ENCODE results near the gene NEGR1. TPM values are rescaled to one million over a fixed set of nuclear protein-coding genes. Genes with fewer than 3 reads are reported as not detected.

Gene NEGR1
- total RNA-seq, 1 donor from 2014 or later = 9.7 TPM

DNA sequence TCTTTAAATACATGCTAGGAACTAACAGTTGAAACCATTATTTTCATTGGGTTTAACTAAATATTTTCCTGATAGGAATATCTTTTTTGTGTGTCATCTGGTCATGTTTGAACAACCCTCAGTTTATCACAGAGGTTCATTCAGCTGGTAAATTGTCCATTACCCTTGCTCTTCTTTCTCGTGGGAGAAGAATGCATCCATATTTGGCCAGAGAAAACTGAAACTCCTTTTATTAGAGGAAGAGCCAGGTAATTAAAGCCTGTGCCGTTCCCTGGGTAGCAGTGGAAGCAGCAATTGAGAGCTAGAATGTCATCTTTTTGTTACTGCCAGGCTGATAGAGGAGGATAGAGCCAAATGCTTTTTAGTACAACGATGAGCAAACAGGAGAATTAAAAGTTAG is 614.3 kb downstream of the NEGR1 start:
- no peaks in the 10 kb centered on the region for H3K36me3 ChIP-seq
- DNase-seq = no peak
- intact Hi-C loops (cut with micrococcal nuclease) = no loop called here
- H3K4me1 ChIP-seq = no peaks in the 10 kb centered on the region
- H3K27ac ChIP-seq (replicated peaks) = no peak overlapping the region
- H3K9me3 ChIP-seq (replicated peaks) = no peaks in the 10 kb centered on the region
- no peak overlapping the region for H3K4me3 ChIP-seq
- no peak for TF ChIP-seq CTCF (IDR thresholded peaks at IDR 0.05; ENCODE audit: borderline replicate concordance)
- no peaks in the 10 kb centered on the region for H3K27me3 ChIP-seq (ENCODE audit: low read depth)

GRCh38 chr1:71667216-71667615 is 615.1 kb downstream of the NEGR1 start:
- H3K36me3 ChIP-seq = no peaks in the 10 kb centered on the region
- DNase-seq = no peak
- H3K9me3 ChIP-seq (replicated peaks) = no peaks in the 10 kb centered on the region
- no peaks in the 10 kb centered on the region for H3K4me1 ChIP-seq
- H3K27ac ChIP-seq (replicated peaks) = no peak overlapping the region
- intact Hi-C loops (cut with micrococcal nuclease) = no loop called here
- H3K4me3 ChIP-seq = no peak overlapping the region
- no peak for TF ChIP-seq CTCF (IDR thresholded peaks at IDR 0.05; ENCODE audit: borderline replicate concordance)
- H3K27me3 ChIP-seq (ENCODE audit: low read depth) = no peaks in the 10 kb centered on the region

DNA sequence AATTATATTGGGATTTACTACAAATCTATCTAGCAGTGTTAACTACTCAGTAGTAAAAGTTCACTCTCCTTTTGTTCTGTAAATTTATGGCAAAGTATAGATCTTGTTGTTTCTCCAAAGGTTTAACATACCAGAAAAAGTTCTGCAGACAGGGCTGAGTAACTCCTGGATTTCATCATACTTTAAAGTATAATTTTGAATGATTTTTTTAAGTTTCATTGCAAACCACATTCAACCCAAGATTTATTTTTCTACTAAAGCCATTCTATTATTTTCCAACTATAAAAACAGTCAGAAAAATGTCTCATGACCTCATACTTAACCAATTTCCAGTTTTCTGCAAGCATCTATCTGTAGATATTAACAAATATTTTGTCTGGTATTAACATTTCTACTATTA is 615.7 kb downstream of the NEGR1 start:
- no peak for DNase-seq
- no peaks in the 10 kb centered on the region for H3K4me1 ChIP-seq
- H3K36me3 ChIP-seq = no peaks in the 10 kb centered on the region
- intact Hi-C loops (cut with micrococcal nuclease) = no loop called here
- no peaks in the 10 kb centered on the region for H3K9me3 ChIP-seq (replicated peaks)
- no peak for TF ChIP-seq CTCF (IDR thresholded peaks at IDR 0.05; ENCODE audit: borderline replicate concordance)
- no peak overlapping the region for H3K27ac ChIP-seq (replicated peaks)
- no peaks in the 10 kb centered on the region for H3K27me3 ChIP-seq (ENCODE audit: low read depth)
- H3K4me3 ChIP-seq = no peak overlapping the region

DNA sequence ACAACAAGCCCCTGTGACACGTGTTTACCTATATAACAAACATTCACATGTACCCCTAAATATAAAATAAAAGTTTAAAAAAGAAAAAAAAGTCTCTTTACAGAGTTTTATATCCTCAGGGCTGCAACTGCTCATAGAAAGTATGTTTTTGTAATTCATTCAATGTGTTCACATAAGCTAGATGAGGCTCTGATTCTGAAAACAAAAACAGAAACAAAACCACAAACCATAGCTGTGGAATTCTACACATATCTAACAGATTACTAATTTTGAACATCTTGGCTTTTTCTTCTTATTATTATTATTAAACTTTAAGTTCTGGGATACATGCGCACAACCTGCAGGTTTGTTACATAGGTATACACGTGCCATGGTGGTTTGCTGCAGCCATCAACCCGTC is 621.9 kb downstream of the NEGR1 start:
- intact Hi-C loops (cut with micrococcal nuclease) = no loop called here
- no peak overlapping the region for H3K27ac ChIP-seq (replicated peaks)
- TF ChIP-seq CTCF (IDR thresholded peaks at IDR 0.05; ENCODE audit: borderline replicate concordance) = no peak
- no peaks in the 10 kb centered on the region for H3K36me3 ChIP-seq
- H3K27me3 ChIP-seq (ENCODE audit: low read depth) = no peaks in the 10 kb centered on the region
- DNase-seq = no peak
- H3K9me3 ChIP-seq (replicated peaks) = no peaks in the 10 kb centered on the region
- H3K4me3 ChIP-seq = no peak overlapping the region
- peaks cover 5% of the 10 kb centered on the region for H3K4me1 ChIP-seq

DNA sequence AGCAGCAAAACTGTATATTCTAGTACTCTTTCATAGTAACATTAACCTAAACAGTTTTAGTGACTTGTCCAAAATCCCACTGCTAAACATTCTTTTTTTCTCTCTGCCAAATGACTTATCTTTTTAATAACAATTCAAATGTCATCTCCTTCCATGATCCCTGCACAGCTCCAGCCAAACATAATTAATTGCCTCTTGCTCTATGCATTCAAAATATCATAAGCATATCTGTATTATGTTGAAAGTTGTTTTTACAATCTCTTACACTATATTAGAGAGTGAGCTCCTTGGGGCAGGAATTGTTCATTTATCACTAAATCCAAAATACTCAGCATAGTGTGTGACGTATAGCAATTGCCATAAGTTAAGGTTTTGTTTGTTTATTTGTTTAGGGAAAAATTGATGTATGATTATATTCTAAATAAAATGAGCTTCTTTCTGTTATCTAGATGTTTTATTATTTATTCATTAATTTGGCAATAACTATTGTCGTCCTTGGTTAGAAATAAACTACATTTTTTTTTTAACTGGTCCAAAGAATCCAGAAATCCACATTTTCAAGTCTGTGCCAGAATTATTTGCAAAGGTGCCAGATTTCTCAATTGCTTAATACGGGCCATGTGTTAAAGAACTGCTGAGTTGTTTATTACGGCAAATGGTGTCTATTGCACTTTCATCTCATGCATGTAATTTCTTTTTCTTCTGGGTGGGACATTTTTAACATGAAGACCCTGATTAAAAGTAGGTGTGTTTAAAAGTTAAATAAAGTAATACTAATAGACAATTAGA is 624.3 kb downstream of the NEGR1 start:
- no peak overlapping the region for H3K4me3 ChIP-seq
- no peak for DNase-seq

More for the DNA sequence above, 624.3 kb downstream of the NEGR1 start:
- Histone ChIP-seq H3K27ac (replicated peaks) (no peak overlapping the region), H3K36me3 (no peaks in the 10 kb centered on the region), H3K9me3 (replicated peaks) (no peaks in the 10 kb centered on the region), H3K27me3 (ENCODE audit: low read depth) (no peaks in the 10 kb centered on the region), H3K4me1 (peaks cover 5% of the 10 kb centered on the region)
- no peak for TF ChIP-seq CTCF (IDR thresholded peaks at IDR 0.05; ENCODE audit: borderline replicate concordance)
- intact Hi-C loops (cut with micrococcal nuclease) = no loop called here

Measured in left ventricle myocardium inferior (tissue), 1 donor.